GM12801 (cell line): ENCODE measurements around the gene KCNJ10.

Experiments used
- TF ChIP-seq, protein P1 (sequence below): IDR thresholded peaks from one replicate; pipeline ENCODE4 v1.5.1; 2011; ENCODE audit warnings: control low read depth; ENCODE audit not compliant: insufficient read length; ENCODE audit errors: extremely low read depth

KCNJ10 gene

DNA sequence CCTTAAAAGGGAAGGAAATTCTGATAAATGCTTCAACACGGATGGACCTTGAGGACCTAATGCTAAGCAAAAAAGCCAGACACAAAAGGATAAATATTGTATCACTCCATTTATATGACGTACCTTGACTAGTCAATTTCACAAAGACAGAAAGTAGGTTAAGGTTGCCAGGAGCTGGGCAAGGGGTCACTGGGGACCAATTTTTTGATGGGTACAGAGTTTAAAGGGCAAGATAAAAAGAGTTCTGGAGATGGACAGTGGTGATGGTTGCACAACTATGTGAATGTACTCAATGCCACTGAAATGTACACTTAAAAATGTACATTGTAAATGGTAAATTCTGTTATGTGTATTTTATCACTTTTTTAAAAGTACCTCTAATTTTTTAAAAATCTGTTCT lies 83.9 kb downstream of the KCNJ10 start:
- TF ChIP-seq, protein P1, sequence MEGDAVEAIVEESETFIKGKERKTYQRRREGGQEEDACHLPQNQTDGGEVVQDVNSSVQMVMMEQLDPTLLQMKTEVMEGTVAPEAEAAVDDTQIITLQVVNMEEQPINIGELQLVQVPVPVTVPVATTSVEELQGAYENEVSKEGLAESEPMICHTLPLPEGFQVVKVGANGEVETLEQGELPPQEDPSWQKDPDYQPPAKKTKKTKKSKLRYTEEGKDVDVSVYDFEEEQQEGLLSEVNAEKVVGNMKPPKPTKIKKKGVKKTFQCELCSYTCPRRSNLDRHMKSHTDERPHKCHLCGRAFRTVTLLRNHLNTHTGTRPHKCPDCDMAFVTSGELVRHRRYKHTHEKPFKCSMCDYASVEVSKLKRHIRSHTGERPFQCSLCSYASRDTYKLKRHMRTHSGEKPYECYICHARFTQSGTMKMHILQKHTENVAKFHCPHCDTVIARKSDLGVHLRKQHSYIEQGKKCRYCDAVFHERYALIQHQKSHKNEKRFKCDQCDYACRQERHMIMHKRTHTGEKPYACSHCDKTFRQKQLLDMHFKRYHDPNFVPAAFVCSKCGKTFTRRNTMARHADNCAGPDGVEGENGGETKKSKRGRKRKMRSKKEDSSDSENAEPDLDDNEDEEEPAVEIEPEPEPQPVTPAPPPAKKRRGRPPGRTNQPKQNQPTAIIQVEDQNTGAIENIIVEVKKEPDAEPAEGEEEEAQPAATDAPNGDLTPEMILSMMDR: no peak

DNA sequence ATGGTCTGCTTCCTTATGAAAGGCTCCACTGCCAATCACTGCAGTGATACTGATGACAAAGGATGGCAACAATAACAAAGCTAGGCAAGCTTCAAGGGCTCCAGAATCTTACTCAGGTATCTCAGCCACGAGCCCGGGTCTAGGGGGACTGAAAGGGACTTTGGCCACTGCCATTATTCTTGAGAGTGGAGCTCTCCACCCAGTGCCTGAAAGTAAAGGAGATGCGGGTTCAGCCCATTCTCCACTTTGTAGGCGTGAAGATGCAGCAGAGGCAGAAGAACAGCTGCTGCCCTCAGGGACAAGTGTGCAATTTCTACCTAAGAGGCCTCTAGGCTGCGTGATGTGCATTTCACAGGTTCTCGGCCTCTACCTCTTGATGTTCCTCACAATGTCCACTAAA lies 84.5 kb downstream of the KCNJ10 start:
- TF ChIP-seq, protein P1: no peak

DNA sequence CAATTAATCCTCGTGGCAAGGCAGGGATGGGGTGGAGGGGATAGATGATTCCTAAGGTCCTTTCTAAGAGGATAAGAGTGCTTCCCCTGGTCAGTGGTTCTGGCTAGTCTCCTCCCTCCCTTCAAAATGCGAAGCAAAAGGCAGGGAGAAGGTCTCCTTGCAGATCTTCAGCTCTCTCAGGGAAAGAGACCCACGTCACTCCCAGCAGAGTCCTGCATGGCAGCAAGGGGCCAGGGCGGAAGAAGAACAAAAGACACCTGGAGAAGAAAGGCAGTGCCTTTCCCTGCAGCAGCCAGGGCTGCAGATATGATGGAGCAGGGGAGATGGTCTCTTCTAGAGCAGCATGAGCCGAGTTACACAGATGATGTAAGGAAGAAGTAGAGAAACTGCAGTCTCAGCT lies 86.3 kb downstream of the KCNJ10 start:
- TF ChIP-seq, protein P1: no peak

DNA sequence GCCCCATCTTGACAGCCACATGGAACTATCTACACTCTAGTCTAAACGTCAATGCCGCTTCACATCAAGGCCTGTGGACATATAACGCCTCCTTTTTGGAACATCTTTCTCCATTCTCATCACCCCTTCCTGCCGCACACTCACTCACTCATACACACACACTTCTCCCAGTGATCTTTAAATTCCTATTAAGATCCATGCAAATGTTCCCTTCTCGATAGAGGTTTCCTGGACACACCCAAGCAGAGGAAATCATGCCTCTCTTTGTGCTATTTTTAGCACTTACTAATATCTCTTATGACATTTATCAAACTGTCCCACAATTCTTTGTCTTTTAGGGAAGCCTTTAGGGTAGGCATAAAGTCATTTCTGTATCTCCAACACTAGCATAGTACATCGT lies 87.7 kb downstream of the KCNJ10 start:
- TF ChIP-seq, protein P1: no peak

DNA sequence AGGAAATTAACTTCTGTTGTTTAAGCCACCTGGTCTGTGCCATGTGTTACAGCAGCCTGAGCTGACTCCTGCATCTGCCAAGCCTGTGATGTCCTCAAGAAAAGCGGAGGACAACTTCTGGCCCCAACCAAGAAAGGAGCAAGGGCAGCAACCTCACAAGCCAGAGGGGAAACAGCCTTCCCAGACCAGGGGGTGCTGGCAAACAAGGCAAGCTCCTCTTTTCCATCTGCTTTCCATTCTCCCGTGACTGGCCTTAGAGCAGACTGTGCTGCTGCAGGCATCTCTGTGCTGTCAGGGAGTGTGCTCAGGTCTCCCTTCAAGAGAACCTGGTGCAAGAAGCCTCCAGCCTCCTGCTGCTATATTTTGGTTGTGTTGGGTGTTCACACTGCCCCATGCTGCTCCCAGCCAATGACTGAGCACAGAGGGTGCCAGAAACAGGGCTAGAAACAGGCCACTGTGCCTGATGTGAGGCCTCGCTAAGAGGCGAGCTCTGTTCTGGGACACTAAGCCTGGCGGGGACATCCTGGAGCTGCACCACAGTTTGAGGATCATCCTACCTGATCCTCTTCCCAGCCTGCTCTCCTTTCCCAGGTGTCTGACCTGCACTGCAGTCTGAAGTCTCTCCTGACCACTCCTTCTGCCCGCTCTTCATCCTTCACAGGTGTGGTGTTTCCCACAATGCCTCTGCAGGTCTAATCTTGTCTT lies 88.5 kb downstream of the KCNJ10 start:
- TF ChIP-seq, protein P1: no peak

DNA sequence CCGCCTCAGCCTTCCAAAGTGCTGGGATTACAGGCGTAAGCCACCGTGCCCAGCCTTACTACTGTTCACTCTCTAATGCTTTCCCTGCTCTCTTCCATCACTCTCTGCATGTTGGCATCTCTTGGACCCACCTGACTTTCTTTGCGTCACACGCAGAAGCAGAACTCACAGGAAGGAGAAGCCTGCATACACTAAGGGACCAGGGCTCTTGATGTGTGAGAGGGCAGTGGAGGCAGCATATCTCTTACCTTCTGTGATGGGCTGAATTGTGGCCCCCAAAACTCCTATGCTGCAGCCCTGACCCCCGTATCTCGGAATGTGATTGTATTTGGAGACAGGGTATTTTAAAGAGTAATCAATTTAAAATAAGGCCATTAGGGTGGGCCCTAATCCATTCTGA lies 89.2 kb downstream of the KCNJ10 start:
- TF ChIP-seq, protein P1: no peak

DNA sequence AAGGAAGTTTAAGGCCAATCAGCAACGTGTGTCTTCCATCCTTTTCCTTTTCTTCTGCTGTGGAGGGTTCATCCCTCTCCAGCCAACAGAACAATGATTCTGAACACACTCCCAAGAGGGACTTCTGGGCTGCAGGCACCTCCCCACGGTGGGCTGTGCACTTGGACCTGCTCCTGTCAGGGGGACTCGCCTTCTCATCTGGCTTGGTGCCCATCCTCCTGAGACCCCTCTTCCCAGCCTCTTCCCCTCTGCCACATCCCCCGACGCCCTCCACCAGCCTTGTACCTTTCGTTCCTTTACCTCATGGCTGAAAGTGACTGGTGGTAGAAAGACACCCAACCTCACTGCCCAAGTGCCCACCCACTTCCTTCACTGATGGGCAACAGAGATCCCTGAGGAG lies 89.9 kb downstream of the KCNJ10 start:
- TF ChIP-seq, protein P1: no peak

DNA sequence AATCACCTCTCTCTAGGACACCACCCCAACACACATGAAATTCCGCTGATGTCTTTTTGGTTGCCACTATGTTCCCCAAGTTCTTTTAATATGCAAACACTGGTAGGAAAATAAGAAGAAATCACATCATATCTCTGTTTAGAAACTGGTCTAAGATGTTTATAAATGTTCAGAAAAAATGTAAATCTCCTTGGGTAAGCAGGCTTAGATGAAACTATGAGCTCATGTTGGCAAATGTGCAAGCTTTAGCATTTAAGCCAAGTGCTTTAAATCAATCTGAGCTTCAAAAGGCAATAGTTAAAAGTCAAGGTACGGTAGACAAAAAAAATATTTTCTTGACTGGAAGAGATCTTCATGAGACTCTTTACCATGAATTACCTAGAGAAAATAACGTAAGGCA lies 90.7 kb downstream of the KCNJ10 start:
- TF ChIP-seq, protein P1: no peak
